Stimulated activated memory B cell treated with anti-CD40 and anti-IgM and Interleukin-4, amounts not matched to agents 10 μg/mL and 1 μg/mL and 100 μg/mL, for 72 hours (primary cell): Measurements from ENCODE around the gene UCP2.
A peak's percentile ranks its signal among the peaks of the same experiment; 100 is the strongest.
"Not testable (repeated sequence)": the region's sequence is repeated elsewhere in the genome, so short reads cannot be mapped to it uniquely, and the experiment has no call there.

Experiments used
- ATAC-seq: fragments of 150-1000 bp; cut with Tn5 transposase; 2 replicates; pipeline ENCODE4 v1.10.0; 2021
- H3K27ac Mint-ChIP-seq: one replicate; pipeline ENCODE4 v1.8.0; 2022; ENCODE audit warnings: mild to moderate bottlenecking, mixed read lengths
- H3K27me3 Mint-ChIP-seq: one replicate; pipeline ENCODE4 v1.8.0; 2022; ENCODE audit warnings: mixed read lengths
- H3K36me3 Mint-ChIP-seq: one replicate; pipeline ENCODE4 v1.8.0; 2022; ENCODE audit warnings: mixed read lengths
- H3K4me1 Mint-ChIP-seq: one replicate; pipeline ENCODE4 v1.8.0; 2022; ENCODE audit warnings: mixed read lengths
- H3K4me3 Mint-ChIP-seq: one replicate; pipeline ENCODE4 v1.8.0; 2022; ENCODE audit warnings: mild to moderate bottlenecking, moderate library complexity, mixed read lengths
- H3K9me3 Mint-ChIP-seq: one replicate; pipeline ENCODE4 v1.8.0; 2022; ENCODE audit warnings: mixed read lengths

Gene UCP2

DNA sequence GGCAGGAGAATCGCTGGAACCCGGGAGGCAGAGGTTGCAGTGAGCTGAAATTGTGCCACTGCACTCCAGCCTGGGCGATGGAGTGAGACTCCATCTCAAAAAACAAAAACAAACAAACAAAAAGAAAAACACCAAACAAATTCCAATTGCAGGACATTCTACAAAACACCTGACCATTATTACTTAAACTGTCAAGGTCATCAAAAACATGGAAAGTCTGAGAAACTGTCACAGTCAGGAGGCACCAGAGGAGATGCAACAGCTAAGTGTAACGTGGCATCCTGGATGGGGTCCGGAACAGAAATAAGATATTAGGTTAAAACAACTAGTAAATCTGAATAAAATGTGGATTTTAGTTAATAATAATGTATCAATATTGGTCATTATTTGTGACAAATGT lies 32.7 kb downstream of the UCP2 start:
- H3K27ac Mint-ChIP-seq, result no peak overlapping the region
- ATAC-seq, result no peak
- H3K9me3 Mint-ChIP-seq, result no peaks in the 10 kb centered on the region
- H3K36me3 Mint-ChIP-seq, result peaks cover 6% of the 10 kb centered on the region
- no peaks in the 10 kb centered on the region for H3K4me1 Mint-ChIP-seq
- H3K27me3 Mint-ChIP-seq, result no peaks in the 10 kb centered on the region
- no peak overlapping the region for H3K4me3 Mint-ChIP-seq

DNA sequence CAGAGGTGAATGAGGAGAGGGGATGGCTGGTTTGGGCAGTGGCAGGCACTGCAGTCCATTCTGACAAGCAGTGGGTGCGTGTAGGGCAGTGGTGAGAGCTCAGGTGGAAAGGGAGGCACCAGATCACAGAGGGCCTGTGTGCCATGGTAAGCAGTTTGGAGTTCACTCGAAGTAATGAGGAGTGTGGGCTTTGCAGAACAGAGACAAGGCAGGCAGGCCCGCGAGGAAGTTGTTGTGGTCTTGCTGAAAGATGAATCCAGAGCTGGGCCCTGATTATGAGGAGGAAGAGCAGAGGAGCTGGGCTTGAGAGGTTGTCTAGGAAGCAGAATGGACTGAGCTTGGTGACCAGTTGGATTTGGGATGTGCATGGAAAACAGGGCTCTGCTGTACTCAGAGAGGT lies 33.4 kb downstream of the UCP2 start:
- Mint-ChIP-seq H3K27ac (no peak overlapping the region), H3K4me1 (no peaks in the 10 kb centered on the region), H3K27me3 (no peaks in the 10 kb centered on the region), H3K36me3 (peaks cover 6% of the 10 kb centered on the region), H3K9me3 (no peaks in the 10 kb centered on the region), H3K4me3 (no peak overlapping the region)
- no peak for ATAC-seq

DNA sequence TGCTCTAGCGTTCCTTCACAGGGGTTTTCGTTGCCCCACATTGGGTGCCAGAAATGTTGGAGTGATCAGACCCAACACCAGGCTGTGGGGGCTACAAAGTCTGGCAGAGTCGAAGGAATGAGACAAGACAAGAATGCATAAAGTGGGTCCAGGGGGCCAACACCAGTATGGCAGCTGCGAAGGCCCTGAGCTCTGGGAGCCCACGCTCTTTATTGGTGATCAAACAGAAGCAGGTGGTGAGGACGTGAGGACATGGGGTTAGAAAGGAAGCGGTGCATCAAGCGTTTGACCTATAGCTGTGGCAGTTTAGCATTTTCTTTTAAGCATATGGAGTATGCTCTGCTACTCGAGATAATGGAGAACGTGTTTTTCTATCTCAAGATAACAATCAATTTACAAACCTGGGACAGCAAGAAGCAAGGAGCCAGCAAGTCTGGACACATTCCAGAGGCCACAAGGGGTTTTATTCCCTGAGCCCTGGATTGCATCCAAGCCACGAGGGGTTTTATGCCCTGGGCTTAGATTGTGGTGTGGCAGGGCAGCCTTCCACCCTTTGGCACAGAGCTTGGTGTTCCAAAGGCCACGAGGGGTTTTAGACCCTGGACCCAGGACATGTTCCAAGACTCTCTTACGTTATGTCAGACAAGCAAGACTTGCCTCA lies 35.7 kb downstream of the UCP2 start:
- Mint-ChIP-seq H3K27me3 (no peaks in the 10 kb centered on the region), H3K4me1 (no peaks in the 10 kb centered on the region), H3K36me3 (peaks cover 6% of the 10 kb centered on the region)

DNA sequence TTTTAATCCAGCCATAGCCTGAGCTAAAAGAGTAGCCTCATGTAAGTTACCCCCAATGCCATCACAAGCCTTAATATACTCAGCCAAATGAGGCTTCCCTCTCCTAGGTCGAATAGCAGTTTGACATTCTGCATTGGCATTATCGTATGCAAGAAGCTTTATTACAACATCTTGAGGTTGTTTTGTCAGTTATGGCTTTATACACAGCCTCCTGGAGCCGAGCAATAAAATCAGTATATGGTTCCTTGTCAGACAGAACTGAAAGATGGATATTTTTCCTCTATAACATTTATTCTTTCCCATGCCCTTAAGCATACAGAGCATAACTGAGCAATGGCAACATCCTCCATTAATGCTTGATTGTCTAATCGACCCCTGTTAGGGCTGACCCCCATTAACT lies 37.2 kb downstream of the UCP2 start:
- Mint-ChIP-seq H3K27ac (no peak overlapping the region), H3K9me3 (peaks cover 6% of the 10 kb centered on the region), H3K4me1 (no peaks in the 10 kb centered on the region), H3K4me3 (no peak overlapping the region), H3K27me3 (no peaks in the 10 kb centered on the region), H3K36me3 (peaks cover 15% of the 10 kb centered on the region)
- no peak for ATAC-seq

More for the DNA sequence above, 35.7 kb downstream of the UCP2 start:
- Mint-ChIP-seq H3K27ac (no peak overlapping the region), H3K9me3 (no peaks in the 10 kb centered on the region), H3K4me3 (no peak overlapping the region)
- no peak for ATAC-seq

DNA sequence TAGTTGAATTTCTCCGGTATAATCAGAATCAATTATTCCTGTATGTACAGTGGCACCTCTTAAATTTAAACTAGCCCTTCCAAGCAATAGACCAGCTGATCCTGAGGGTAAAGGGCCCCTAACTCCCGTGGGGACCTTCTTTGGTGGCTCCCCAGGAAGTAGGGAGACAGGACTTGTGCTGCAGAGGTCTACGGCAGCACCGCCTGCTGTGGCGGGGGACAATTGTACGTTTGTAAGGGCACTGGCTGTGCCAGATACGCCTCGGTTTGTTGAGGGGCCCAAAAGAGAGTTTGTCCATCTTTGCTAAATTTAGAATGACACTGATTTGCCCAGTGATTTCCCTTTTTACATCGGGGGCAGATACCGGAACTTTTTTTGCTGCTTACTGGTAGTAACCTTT lies 37.7 kb downstream of the UCP2 start:
- Mint-ChIP-seq H3K9me3 (peaks cover 6% of the 10 kb centered on the region), H3K36me3 (peaks cover 15% of the 10 kb centered on the region), H3K27ac (no peak overlapping the region), H3K4me3 (no peak overlapping the region), H3K27me3 (no peaks in the 10 kb centered on the region), H3K4me1 (no peaks in the 10 kb centered on the region)
- ATAC-seq, result no peak

DNA sequence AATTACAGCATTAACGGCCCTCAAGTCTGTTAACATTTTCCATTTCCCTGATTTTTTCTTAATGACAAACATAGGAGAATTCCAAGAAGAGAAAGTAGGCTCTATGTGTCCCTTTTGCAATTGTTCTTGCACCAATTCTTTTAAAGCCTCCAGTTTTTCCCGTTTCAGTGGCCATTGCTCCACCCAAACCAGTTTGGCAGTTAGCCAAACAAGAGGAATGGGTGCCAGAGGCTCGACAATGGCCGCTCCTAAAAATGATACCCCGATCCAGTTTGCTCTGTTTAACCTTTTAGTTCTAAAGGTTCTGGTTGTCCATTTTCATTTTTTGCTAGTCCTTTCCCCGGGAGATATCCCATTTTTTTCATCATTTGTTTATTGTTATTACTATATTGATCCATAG lies 38.6 kb downstream of the UCP2 start:
- ATAC-seq, result no peak
- no peak overlapping the region for H3K27ac Mint-ChIP-seq
- H3K4me1 Mint-ChIP-seq, result no peaks in the 10 kb centered on the region
- H3K36me3 Mint-ChIP-seq, result peaks cover 15% of the 10 kb centered on the region
- H3K9me3 Mint-ChIP-seq, result peaks cover 6% of the 10 kb centered on the region
- no peaks in the 10 kb centered on the region for H3K27me3 Mint-ChIP-seq
- H3K4me3 Mint-ChIP-seq, result no peak overlapping the region

DNA sequence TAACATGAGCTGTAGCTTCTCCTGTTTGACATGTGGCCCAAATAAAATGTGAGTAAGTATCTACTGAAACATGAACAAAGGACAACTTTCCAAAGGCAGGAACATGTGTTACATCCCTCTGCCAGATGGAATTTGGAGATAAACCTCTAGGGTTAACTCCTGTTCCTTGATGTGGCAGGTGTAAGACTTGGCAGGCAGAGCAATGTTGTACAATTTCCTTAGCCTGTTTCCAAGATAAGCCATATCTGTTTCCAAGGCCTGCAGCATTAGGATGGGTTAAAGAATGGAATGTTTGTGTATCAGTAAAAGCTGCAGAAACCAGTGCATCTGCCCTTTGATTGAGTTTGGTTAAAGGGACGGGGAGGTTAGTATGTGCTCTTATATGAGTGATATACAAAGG lies 40.6 kb downstream of the UCP2 start:
- Mint-ChIP-seq H3K9me3 (peaks cover 11% of the 10 kb centered on the region), H3K4me3 (no peak overlapping the region), H3K27me3 (no peaks in the 10 kb centered on the region), H3K36me3 (peaks cover 21% of the 10 kb centered on the region), H3K4me1 (no peaks in the 10 kb centered on the region), H3K27ac (no peak overlapping the region)
- ATAC-seq, result no peak

DNA sequence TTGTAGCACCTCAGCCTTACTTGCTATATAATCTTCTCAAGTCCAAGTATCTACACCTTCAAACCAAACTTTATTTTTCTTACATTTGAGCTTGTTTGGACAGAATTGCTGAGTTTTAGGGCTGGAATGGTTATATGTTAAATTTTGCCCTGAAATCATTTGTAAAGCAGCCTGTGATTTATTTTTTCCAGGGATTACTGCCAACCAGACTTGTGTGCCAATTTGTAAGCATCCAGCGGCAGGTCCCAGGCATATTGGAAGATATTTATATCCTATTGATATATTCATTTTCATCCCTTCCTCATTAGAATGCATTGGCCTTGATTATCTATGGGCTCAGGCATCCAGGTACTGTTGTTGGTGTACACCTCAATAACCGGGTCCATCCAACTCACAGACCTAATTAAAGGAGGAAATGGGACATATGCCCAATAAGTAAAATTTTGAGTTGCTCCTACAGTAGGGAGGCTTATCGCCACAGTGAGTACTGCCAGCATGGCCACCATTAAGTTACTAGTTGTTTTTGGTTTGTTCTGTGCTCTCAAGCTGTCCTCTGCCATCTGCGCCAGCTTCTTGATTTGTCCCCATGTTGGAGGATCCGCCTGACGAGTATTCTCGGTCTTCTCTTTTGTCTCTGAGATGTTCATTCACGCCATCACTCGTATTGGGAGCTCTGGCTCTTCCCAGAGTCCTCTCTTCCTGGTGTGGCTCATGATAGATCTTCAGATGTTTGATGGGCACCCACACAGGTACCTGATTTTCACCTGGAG lies 41.7 kb downstream of the UCP2 start:
- H3K27ac Mint-ChIP-seq, result no peak overlapping the region
- peaks cover 11% of the 10 kb centered on the region for H3K9me3 Mint-ChIP-seq
- no peaks in the 10 kb centered on the region for H3K27me3 Mint-ChIP-seq
- H3K4me3 Mint-ChIP-seq, result no peak overlapping the region
- H3K36me3 Mint-ChIP-seq, result peaks cover 16% of the 10 kb centered on the region
- no peaks in the 10 kb centered on the region for H3K4me1 Mint-ChIP-seq
- ATAC-seq, result no peak

DNA sequence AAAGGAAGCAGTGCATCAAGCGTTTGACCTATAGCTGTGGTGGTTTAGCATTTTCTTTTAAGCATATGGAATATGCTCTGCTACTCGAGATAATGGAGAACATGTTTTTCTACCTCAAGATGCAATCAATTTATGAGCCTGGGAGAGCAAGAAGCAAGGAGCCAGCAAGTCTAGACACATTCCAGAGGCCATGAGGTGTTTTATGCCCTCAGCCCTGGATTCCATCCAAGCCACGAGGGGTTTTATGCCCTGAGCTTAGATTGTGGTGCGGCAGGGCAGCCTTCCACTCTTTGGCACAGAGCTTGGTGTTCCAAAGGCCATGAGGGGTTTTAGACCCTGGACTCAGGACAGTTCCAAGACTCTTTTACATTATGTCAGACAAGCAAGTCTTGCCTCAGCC lies 43.5 kb downstream of the UCP2 start:
- Mint-ChIP-seq H3K27ac (no peak overlapping the region), H3K36me3 (peaks cover 26% of the 10 kb centered on the region), H3K4me3 (no peak overlapping the region), H3K9me3 (peaks cover 11% of the 10 kb centered on the region), H3K4me1 (no peaks in the 10 kb centered on the region), H3K27me3 (no peaks in the 10 kb centered on the region)
- ATAC-seq, result no peak

DNA sequence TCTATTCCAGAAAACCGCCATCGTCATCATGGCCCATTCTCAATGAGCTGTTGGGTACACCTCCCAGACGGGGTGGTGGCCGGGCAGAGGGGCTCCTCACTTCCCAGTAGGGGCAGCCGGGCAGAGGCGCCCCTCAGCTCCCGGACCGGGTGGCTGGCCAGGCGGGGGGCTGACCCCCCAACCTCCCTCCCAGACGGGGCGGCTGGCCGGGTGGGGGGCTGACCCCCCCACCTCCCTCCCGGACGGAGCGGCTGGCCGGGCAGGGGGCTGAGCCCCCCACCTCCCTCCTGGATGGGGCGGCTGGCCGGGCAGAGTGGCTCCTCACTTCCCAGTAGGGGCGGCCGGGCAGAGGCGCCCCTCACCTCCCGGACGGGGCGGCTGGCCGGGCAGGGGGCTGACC lies 46.6 kb downstream of the UCP2 start:
- not testable (repeated sequence) for H3K4me3 Mint-ChIP-seq, H3K27me3 Mint-ChIP-seq, H3K27ac Mint-ChIP-seq, ATAC-seq, H3K4me1 Mint-ChIP-seq, H3K9me3 Mint-ChIP-seq
- H3K36me3 Mint-ChIP-seq, result peaks cover 25% of the 10 kb centered on the region

DNA sequence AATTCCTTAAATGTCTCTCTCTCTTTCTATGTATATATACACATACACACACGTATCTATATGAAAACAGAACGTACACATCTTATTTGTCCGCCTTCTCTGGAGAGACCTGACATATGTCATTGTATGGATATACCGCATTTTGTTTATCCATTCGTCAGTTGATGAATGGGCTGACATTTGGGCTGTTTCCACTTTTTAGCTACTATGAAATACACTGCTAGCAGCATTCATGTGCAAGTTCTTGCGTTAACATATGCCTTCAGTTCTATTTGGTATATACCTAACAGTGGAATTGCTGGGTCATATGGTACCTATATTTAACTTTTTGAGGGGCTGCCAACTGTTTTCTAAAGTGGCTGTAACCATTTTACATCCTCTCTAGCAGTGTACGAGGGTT lies 49.9 kb downstream of the UCP2 start:
- no peaks in the 10 kb centered on the region for H3K4me1 Mint-ChIP-seq

DNA sequence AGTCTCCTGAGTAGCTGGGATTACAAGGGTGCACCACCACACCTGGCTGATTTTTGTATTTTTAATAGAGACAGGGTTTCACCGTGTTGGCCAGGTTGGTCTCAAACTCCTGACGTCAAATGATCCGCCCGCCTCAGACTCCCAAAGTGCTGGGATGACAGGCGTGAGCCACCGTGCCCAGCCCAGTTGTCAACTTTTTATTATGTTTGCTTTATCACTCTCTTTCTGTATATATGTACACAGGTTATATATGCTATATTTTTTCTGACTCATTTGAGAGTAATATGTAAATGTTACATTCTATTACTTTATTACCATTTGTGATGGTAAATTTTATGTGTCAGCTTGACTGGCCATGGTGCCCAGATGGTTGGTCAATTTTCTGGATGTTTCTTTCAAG lies 50.7 kb downstream of the UCP2 start:
- Mint-ChIP-seq H3K4me3 (no peak overlapping the region), H3K27ac (no peak overlapping the region), H3K4me1 (no peaks in the 10 kb centered on the region), H3K36me3 (peaks cover 39% of the 10 kb centered on the region), H3K27me3 (no peaks in the 10 kb centered on the region), H3K9me3 (no peaks in the 10 kb centered on the region)
- ATAC-seq, result no peak

More for the DNA sequence above, 49.9 kb downstream of the UCP2 start:
- Mint-ChIP-seq H3K36me3 (peaks cover 31% of the 10 kb centered on the region), H3K4me3 (no peak overlapping the region), H3K27ac (no peak overlapping the region), H3K9me3 (no peaks in the 10 kb centered on the region), H3K27me3 (no peaks in the 10 kb centered on the region)
- ATAC-seq, result no peak

DNA sequence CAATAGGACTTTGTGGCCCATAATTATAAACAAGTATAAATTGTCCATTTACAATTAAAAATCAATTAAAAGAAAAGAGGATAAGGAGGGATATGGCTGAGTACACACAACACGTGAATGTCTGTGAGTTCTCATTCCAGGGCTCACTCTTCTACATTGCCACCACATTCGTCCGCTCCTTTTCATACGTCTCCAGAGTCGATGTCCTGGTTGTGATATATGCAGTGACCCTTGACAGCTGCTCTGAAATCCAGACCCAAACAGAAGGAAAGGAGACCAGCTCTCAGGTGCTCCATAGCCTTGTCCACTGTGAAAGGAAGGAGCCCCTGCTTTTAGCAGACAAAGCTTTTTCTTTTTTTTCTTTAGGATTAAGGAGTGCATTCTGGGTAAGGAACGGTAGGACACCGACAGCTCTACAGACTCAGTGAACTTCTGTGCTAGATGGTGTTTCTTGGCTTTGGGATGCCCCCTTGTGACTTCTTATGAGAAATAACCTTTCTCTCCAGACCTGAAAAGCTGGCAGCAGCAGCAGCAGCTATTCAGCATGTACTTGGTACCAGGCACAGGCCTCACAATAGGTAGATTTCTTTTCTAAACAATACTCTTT lies 51.5 kb downstream of the UCP2 start:
- H3K9me3 Mint-ChIP-seq, result no peaks in the 10 kb centered on the region
- peak; percentile 47 for ATAC-seq

DNA sequence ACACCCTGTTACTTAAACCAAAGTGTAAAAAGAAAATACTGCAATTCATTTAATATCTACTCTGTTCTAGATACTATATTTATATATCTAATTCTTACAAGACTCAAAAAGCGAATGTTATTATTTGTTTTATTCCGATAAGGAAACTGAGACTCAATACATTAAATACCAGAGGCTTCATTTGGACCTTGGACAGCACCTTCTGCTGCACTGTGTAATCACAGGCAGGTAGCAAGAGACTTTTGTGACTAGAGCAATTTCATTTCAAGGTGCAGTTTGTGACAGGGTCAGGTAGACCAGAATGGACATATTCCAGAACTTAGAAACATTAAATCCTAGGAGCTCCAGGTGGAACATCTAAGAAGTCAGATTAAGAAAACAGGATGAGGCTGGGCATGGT lies 53.3 kb downstream of the UCP2 start:
- H3K27me3 Mint-ChIP-seq, result no peaks in the 10 kb centered on the region
- ATAC-seq, result no peak
- H3K9me3 Mint-ChIP-seq, result no peaks in the 10 kb centered on the region
- no peak overlapping the region for H3K27ac Mint-ChIP-seq
- H3K4me3 Mint-ChIP-seq, result no peak overlapping the region
- H3K4me1 Mint-ChIP-seq, result no peaks in the 10 kb centered on the region
- H3K36me3 Mint-ChIP-seq, result peaks cover 50% of the 10 kb centered on the region

More for the DNA sequence above, 51.5 kb downstream of the UCP2 start:
- H3K27me3 Mint-ChIP-seq, result no peaks in the 10 kb centered on the region
- peaks cover 47% of the 10 kb centered on the region for H3K36me3 Mint-ChIP-seq
- no peaks in the 10 kb centered on the region for H3K4me1 Mint-ChIP-seq
- H3K27ac Mint-ChIP-seq, result no peak overlapping the region
- H3K4me3 Mint-ChIP-seq, result no peak overlapping the region
